ENCODE measurements around the gene ASIC4. TPM values are rescaled to one million over a fixed set of nuclear protein-coding genes. Genes with fewer than 3 reads are reported as not detected.

ASIC4 gene
- total and polyA plus RNA-seq, 2 of the 8 experiments (the other 6 are each of a cell fraction or from before 2014, with no cell fraction given), result 0.12 to 0.22 TPM

- Histone ChIP-seq H2BK5ac (ENCODE audit: low read depth, low read length) (no peak overlapping the region), H4K20me1 (replicated peaks in 1 of 2; ENCODE audit: control insufficient read depth in 1 of 2, insufficient read depth in 2 of 2, low read length in 2 of 2) (peaks cover 0 to 2% of the 10 kb centered on the region in 2 experiments), H3K79me1 (ENCODE audit: low read depth, low read length) (no peaks in the 10 kb centered on the region; the same call in 1 of the 2 replicates), H3K4me2 (ENCODE audit: insufficient read depth in 1 of 2, low read depth in 2 of 2, low read length in 2 of 2) (no peak overlapping the region), H3K56ac (replicated peaks; ENCODE audit: insufficient read length, low read depth, low read length) (no peak overlapping the region), H3K27ac (ENCODE audit: low read depth, low read length) (no peak overlapping the region), H2BK12ac (ENCODE audit: low read depth, low read length) (no peak overlapping the region), H4K8ac (ENCODE audit: extremely low read depth, insufficient read depth, low read length) (no peak overlapping the region), H2BK20ac (ENCODE audit: low read length) (no peak overlapping the region), H3K23me2 (ENCODE audit: low read depth, low read length) (peaks cover 8% of the 10 kb centered on the region; the same call in 1 of the 2 replicates), H2BK120ac (replicated peaks; ENCODE audit: low read depth, low read length) (no peak overlapping the region), H3K27me3 (replicated peaks in 1 of 4; ENCODE audit: control insufficient read depth in 3 of 4, extremely low read depth in 1 of 4, insufficient read depth in 3 of 4, low read length in 3 of 4) (peaks cover 11 to 31% (median 21%) of the 10 kb centered on the region in 4 experiments; a peak in 6 of 7 replicates), H3K14ac (ENCODE audit: insufficient read length) (no peak overlapping the region), H3K4me3 (ENCODE audit: extremely low read depth in 1 of 4, insufficient read depth in 2 of 4, low read depth in 3 of 4, low read length in 4 of 4) (no peak overlapping the region), H3K23ac (ENCODE audit: insufficient read length) (no peak overlapping the region), H3K9me3 (ENCODE audit: insufficient read depth in 2 of 2, low read depth in 1 of 2, low read length in 1 of 2) (no peaks in the 10 kb centered on the region), H2AFZ (ENCODE audit: low read length) (no peak overlapping the region), H3K9ac (replicated peaks in 1 of 4; ENCODE audit: extremely low read depth in 1 of 4, low read depth in 3 of 4, low read length in 3 of 4) (no peak overlapping the region), H4K5ac (ENCODE audit: insufficient read length, low read depth, low read length) (no peak overlapping the region), H3K36me3 (ENCODE audit: control insufficient read depth in 2 of 4, insufficient read depth in 4 of 4, low read length in 3 of 4) (no peaks in the 10 kb centered on the region; a peak in 1 of 8 replicates), H3K4ac (replicated peaks; ENCODE audit: insufficient read length, low read depth, low read length) (no peak overlapping the region), H4K91ac (replicated peaks; ENCODE audit: insufficient read length, low read length) (no peak overlapping the region), H3K4me1 (replicated peaks in 1 of 4; ENCODE audit: control insufficient read depth in 3 of 4, insufficient read depth in 4 of 4, low read length in 3 of 4) (peaks cover 0 to 24% (median 14%) of the 10 kb centered on the region in 4 experiments; a peak in 6 of 7 replicates), H2AK5ac (ENCODE audit: low read depth, low read length) (no peak overlapping the region), H3K18ac (ENCODE audit: extremely low read depth, low read length) (no peak overlapping the region), H2BK15ac (ENCODE audit: low read length) (no peak overlapping the region), H3K79me2 (ENCODE audit: control insufficient read depth in 1 of 2, insufficient read depth in 2 of 2, low read length in 2 of 2) (no peaks in the 10 kb centered on the region)
- FAIRE-seq (no peak), DNase-seq (ENCODE audit: low read depth in 1 of 2, low spot score in 2 of 2) (no peak)
- TF ChIP-seq RNF2 (IDR thresholded peaks at IDR 0.05; ENCODE audit: borderline replicate concordance, low read depth, low read length, missing control alignments, poor library complexity, severe bottlenecking) (no peak), SP4 (IDR thresholded peaks at IDR 0.05; ENCODE audit: low read length) (no peak), CREB1 (IDR thresholded peaks at IDR 0.05) (no peak), SRF (IDR thresholded peaks at IDR 0.05; ENCODE audit: low read depth, low read length) (no peak), SP1 (IDR thresholded peaks at IDR 0.05; ENCODE audit: low read depth, low read length) (no peak), POU5F1 (IDR thresholded peaks at IDR 0.05; ENCODE audit: low read depth, low read length) (no peak), POLR2A (IDR thresholded peaks at IDR 0.05; ENCODE audit: control extremely low read depth in 1 of 2, low read depth in 2 of 2, low read length in 2 of 2) (no peak), PHF8 (conservative IDR thresholded peaks at IDR 0.05; ENCODE audit: low read depth, low read length) (no peak), YY1 (IDR thresholded peaks at IDR 0.05; ENCODE audit: low read depth, low read length) (no peak), TEAD4 (IDR thresholded peaks at IDR 0.05; ENCODE audit: low read depth, low read length) (no peak), ZNF274 (IDR thresholded peaks at IDR 0.05; ENCODE audit: borderline replicate concordance, extremely low read depth, low read length) (no peak), GABPA (IDR thresholded peaks at IDR 0.05; ENCODE audit: borderline replicate concordance, insufficient read depth, low read length) (no peak), CHD2 (IDR thresholded peaks at IDR 0.05; ENCODE audit: low read length) (no peak)
- TF ChIP-seq, protein P1, sequence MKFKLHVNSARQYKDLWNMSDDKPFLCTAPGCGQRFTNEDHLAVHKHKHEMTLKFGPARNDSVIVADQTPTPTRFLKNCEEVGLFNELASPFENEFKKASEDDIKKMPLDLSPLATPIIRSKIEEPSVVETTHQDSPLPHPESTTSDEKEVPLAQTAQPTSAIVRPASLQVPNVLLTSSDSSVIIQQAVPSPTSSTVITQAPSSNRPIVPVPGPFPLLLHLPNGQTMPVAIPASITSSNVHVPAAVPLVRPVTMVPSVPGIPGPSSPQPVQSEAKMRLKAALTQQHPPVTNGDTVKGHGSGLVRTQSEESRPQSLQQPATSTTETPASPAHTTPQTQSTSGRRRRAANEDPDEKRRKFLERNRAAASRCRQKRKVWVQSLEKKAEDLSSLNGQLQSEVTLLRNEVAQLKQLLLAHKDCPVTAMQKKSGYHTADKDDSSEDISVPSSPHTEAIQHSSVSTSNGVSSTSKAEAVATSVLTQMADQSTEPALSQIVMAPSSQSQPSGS (IDR thresholded peaks at IDR 0.05; ENCODE audit: low read length), result no peak
- ChIA-PET POLR2A (ENCODE audit: partially characterized antibody) (interaction anchor here (1.2 kb wide), 1 partner anchor 12 kb away, joined by 3 read pairs; no protein-coding TSS in a partner anchor), CTCF (ENCODE audit: partially characterized antibody) (interaction anchor here (88.6 to 113.1 kb wide), 2 partner anchors 9 to 22 kb away, joined by 7248 read pairs; partner anchors contain the start of genes ASIC4, CHPF, DES and GMPPA)
- WGBS, 2 experiments (ENCODE audit: extremely low coverage in 1 of 2, insufficient coverage in 1 of 2, insufficient read length in 1 of 2, insufficient replicate concordance in 2 of 2, low coverage in 1 of 2, low lambda C conversion rate in 2 of 2, missing lambda C conversion rate in 1 of 2), result 93% methylated on average over 8 of the region's 8 CpGs; no CpG with 5 or more reads in 1 of the 2 experiments
Observed at GRCh38 chr2:219480004-219480403, 34.3 kb upstream of the ASIC4 start.
